Choroid plexus epithelial cell (primary cell): ENCODE measurements around the gene ADGRL3.

Experiments used
- DNase-seq: peaks from one replicate; pipeline ENCODE4 v3.0.0-alpha.2; 2010; ENCODE audit warnings: low read depth
- H3K4me3 ChIP-seq: 2 replicates; pipeline ENCODE4 v1.5.1; 2011; ENCODE audit warnings: low read depth, mild to moderate bottlenecking, control low read depth, low read length, moderate library complexity
- CTCF ChIP-seq: conservative IDR thresholded peaks from 2 replicates; pipeline ENCODE4 v1.5.1; 2011; ENCODE audit warnings: low read depth, mild to moderate bottlenecking, control low read depth, inconsistent platforms, low read length, moderate library complexity

Gene ADGRL3

GRCh38 chr4:61675464-61675863, 475.3 kb downstream of the ADGRL3 start:
- TF ChIP-seq CTCF, result no peak
- H3K4me3 ChIP-seq, result no peak overlapping the region
- DNase-seq, result no peak

GRCh38 chr4:61678297-61678696, 478.2 kb downstream of the ADGRL3 start:
- H3K4me3 ChIP-seq, result no peak overlapping the region
- no peak for TF ChIP-seq CTCF
- DNase-seq, result no peak

GRCh38 chr4:61693520-61693919, 493.4 kb downstream of the ADGRL3 start:
- DNase-seq, result no peak
- TF ChIP-seq CTCF, result no peak
- H3K4me3 ChIP-seq, result no peak overlapping the region

GRCh38 chr4:61714387-61714911, 514.3 kb downstream of the ADGRL3 start:
- no peak for TF ChIP-seq CTCF
- DNase-seq, result no peak

GRCh38 chr4:61716426-61716825, 516.3 kb downstream of the ADGRL3 start:
- TF ChIP-seq CTCF, result no peak
- H3K4me3 ChIP-seq, result no peak overlapping the region
- DNase-seq, result no peak

More at GRCh38 chr4:61714387-61714911, 514.3 kb downstream of the ADGRL3 start:
- H3K4me3 ChIP-seq, result no peak overlapping the region

- H3K4me3 ChIP-seq, result no peak overlapping the region
- no peak for TF ChIP-seq CTCF
- DNase-seq, result no peak
Measured at GRCh38 chr4:61723492-61723891, 523.4 kb downstream of the ADGRL3 start.

- no peak for TF ChIP-seq CTCF
- no peak overlapping the region for H3K4me3 ChIP-seq
Measured at GRCh38 chr4:61727286-61727685, 527.2 kb downstream of the ADGRL3 start.

More at GRCh38 chr4:61727286-61727685, 527.2 kb downstream of the ADGRL3 start:
- no peak for DNase-seq
